ENCODE measurements around the gene VAV2. TPM values are rescaled to one million over a fixed set of nuclear protein-coding genes. Genes with fewer than 3 reads are reported as not detected.

Gene VAV2
- total and polyA plus RNA-seq, 2 experiments from 2014 or later: 8.1 to 28.9 TPM

DNA sequence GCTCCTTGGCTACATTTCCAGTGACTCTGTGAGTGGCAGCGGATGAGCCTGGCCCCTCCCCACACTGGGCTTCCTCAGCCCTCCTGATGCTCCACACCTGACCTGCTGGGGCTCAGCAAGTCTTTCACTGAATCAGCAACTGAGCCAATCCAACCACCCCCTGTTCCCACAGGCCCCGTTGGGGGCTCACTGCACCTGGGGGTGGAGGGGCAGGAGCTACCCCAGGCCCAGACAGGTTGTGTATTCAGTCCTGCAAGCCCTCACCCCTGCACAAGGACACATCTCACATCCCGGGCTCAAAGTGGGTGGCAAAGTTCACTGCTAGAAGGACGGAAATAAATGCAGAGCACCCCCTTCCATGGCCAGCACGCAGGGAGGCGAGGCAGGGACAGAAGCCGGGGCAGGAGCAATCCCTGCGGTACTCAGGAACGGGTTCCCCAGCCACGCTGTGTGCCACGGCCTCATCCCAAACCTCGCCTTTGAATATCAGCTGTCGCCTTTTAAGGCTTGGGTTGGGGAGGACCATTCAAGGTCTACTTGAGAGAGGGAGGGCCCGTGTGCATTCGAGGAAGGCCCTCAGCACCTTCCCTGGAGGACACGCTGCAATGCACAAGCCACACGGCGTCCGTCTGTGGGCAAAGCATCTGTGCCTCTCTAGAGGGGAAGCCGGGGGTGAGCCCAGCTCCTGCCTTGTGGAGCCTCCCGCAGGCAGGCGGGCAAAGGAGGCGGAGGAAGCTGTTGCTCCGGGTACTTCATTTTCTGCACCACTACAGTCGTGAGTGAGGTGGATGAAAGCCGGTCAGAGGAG is 179.0 kb downstream of the VAV2 start (continued):
- TF ChIP-seq, protein P1, sequence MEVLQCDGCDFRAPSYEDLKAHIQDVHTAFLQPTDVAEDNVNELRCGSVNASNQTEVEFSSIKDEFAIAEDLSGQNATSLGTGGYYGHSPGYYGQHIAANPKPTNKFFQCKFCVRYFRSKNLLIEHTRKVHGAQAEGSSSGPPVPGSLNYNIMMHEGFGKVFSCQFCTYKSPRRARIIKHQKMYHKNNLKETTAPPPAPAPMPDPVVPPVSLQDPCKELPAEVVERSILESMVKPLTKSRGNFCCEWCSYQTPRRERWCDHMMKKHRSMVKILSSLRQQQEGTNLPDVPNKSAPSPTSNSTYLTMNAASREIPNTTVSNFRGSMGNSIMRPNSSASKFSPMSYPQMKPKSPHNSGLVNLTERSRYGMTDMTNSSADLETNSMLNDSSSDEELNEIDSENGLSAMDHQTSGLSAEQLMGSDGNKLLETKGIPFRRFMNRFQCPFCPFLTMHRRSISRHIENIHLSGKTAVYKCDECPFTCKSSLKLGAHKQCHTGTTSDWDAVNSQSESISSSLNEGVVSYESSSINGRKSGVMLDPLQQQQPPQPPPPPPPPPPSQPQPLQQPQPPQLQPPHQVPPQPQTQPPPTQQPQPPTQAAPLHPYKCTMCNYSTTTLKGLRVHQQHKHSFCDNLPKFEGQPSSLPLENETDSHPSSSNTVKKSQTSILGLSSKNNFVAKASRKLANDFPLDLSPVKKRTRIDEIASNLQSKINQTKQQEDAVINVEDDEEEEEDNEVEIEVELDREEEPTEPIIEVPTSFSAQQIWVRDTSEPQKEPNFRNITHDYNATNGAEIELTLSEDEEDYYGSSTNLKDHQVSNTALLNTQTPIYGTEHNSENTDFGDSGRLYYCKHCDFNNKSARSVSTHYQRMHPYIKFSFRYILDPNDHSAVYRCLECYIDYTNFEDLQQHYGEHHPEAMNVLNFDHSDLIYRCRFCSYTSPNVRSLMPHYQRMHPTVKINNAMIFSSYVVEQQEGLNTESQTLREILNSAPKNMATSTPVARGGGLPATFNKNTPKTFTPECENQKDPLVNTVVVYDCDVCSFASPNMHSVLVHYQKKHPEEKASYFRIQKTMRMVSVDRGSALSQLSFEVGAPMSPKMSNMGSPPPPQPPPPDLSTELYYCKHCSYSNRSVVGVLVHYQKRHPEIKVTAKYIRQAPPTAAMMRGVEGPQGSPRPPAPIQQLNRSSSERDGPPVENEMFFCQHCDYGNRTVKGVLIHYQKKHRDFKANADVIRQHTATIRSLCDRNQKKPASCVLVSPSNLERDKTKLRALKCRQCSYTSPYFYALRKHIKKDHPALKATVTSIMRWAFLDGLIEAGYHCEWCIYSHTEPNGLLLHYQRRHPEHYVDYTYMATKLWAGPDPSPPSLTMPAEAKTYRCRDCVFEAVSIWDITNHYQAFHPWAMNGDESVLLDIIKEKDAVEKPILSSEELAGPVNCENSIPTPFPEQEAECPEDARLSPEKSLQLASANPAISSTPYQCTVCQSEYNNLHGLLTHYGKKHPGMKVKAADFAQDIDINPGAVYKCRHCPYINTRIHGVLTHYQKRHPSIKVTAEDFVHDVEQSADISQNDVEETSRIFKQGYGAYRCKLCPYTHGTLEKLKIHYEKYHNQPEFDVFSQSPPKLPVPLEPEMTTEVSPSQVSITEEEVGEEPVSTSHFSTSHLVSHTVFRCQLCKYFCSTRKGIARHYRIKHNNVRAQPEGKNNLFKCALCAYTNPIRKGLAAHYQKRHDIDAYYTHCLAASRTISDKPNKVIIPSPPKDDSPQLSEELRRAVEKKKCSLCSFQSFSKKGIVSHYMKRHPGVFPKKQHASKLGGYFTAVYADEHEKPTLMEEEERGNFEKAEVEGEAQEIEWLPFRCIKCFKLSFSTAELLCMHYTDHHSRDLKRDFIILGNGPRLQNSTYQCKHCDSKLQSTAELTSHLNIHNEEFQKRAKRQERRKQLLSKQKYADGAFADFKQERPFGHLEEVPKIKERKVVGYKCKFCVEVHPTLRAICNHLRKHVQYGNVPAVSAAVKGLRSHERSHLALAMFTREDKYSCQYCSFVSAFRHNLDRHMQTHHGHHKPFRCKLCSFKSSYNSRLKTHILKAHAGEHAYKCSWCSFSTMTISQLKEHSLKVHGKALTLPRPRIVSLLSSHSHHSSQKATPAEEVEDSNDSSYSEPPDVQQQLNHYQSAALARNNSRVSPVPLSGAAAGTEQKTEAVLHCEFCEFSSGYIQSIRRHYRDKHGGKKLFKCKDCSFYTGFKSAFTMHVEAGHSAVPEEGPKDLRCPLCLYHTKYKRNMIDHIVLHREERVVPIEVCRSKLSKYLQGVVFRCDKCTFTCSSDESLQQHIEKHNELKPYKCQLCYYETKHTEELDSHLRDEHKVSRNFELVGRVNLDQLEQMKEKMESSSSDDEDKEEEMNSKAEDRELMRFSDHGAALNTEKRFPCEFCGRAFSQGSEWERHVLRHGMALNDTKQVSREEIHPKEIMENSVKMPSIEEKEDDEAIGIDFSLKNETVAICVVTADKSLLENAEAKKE (CRISPR knock-in tag; IDR thresholded peaks at IDR 0.05): no peak
- TF ChIP-seq, protein P2, sequence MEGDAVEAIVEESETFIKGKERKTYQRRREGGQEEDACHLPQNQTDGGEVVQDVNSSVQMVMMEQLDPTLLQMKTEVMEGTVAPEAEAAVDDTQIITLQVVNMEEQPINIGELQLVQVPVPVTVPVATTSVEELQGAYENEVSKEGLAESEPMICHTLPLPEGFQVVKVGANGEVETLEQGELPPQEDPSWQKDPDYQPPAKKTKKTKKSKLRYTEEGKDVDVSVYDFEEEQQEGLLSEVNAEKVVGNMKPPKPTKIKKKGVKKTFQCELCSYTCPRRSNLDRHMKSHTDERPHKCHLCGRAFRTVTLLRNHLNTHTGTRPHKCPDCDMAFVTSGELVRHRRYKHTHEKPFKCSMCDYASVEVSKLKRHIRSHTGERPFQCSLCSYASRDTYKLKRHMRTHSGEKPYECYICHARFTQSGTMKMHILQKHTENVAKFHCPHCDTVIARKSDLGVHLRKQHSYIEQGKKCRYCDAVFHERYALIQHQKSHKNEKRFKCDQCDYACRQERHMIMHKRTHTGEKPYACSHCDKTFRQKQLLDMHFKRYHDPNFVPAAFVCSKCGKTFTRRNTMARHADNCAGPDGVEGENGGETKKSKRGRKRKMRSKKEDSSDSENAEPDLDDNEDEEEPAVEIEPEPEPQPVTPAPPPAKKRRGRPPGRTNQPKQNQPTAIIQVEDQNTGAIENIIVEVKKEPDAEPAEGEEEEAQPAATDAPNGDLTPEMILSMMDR (conservative IDR thresholded peaks at IDR 0.05; ENCODE audit: low read depth in 2 of 2): no peak
- TF ChIP-seq EZH2 (IDR thresholded peaks at IDR 0.05; ENCODE audit: low read depth, unreplicated experiment): no peak
- TF ChIP-seq STAT1 (IDR thresholded peaks at IDR 0.05; ENCODE audit: unreplicated experiment): no peak
- no peak for TF ChIP-seq CREB1 (CRISPR knock-in tag; IDR thresholded peaks at IDR 0.05; ENCODE audit: low read depth)
- TF ChIP-seq EZH2phosphoT487 (IDR thresholded peaks at IDR 0.05; ENCODE audit: unreplicated experiment): no peak
- no peak for TF ChIP-seq POLR2AphosphoS5 (IDR thresholded peaks at IDR 0.05; ENCODE audit: low read depth)

Measured in GM23338 (cell line).